Activated T-cell treated with anti-CD3 and anti-CD28 coated beads for 4 hours (primary cell): Measurements from ENCODE around the gene EFNA2.
"Not testable (repeated sequence)": the region's sequence is repeated elsewhere in the genome, so short reads cannot be mapped to it uniquely, and the experiment has no call there.

Experiments used
- DNase-seq: peaks from one replicate; pipeline ENCODE4 v3.0.0-alpha.2; 2020

Gene EFNA2

GRCh38 chr19:1285737-1286360, at the start of gene EFNA2:
Gene EFNA2 (plus strand): TSS chr19:1285873. CDS start chr19:1286169, 296 bp downstream.
- DNase-seq, result no peak

GRCh38 chr19:1236576-1236975, 49.1 kb upstream of the EFNA2 start:
- DNase-seq, result no peak

- DNase-seq, result no peak
These were observed 48.5 kb upstream of the EFNA2 start for GRCh38 chr19:1237027-1237659.

GRCh38 chr19:1237754-1238368, 47.8 kb upstream of the EFNA2 start, which contains the start of gene CBARP:
Gene CBARP (minus strand): TSS chr19:1238005. CDS start chr19:1236100, 1,905 bp downstream.
- no peak for DNase-seq

- DNase-seq, result no peak
These were observed 47.0 kb upstream of the EFNA2 start for GRCh38 chr19:1238369-1239303.

GRCh38 chr19:1239420-1239795, 46.3 kb upstream of the EFNA2 start:
- DNase-seq, result no peak

GRCh38 chr19:1239796-1240737, 45.6 kb upstream of the EFNA2 start:
- peak; percentile 89 for DNase-seq

- DNase-seq, result no peak
These were observed 44.7 kb upstream of the EFNA2 start for GRCh38 chr19:1240925-1241324.

- DNase-seq, result peak; percentile 81
These were observed 44.1 kb upstream of the EFNA2 start, which contains the start of gene ATP5F1D for GRCh38 chr19:1241417-1242095. Gene ATP5F1D (plus strand): TSS chr19:1241751. CDS start chr19:1241851, 100 bp downstream.

- peak; percentile 79 for DNase-seq
These were observed 41.6 kb upstream of the EFNA2 start for GRCh38 chr19:1243768-1244692.

GRCh38 chr19:1244693-1245451, 40.8 kb upstream of the EFNA2 start:
- no peak for DNase-seq

GRCh38 chr19:1245494-1246264, 40.0 kb upstream of the EFNA2 start:
- DNase-seq, result no peak

GRCh38 chr19:1246265-1247087, 39.2 kb upstream of the EFNA2 start:
- not testable (repeated sequence) for DNase-seq

- no peak for DNase-seq
These were observed 37.9 kb upstream of the EFNA2 start for GRCh38 chr19:1247748-1248138.

GRCh38 chr19:1248139-1248785, 37.4 kb upstream of the EFNA2 start, which contains the start of gene MIDN:
Gene MIDN (plus strand): TSS chr19:1248583. CDS start chr19:1250297, 1,714 bp downstream.
- peak; percentile 53 for DNase-seq

- peak; percentile 77 for DNase-seq
These were observed 36.8 kb upstream of the EFNA2 start for GRCh38 chr19:1248786-1249297.
